ENCODE results near the gene LIN54.
"Not testable (repeated sequence)": the region's sequence is repeated elsewhere in the genome, so short reads cannot be mapped to it uniquely, and the experiment has no call there.

The LIN54 gene

GRCh38 chr4:83010522-83011318 is at the start of gene LIN54:
Gene LIN54 (minus strand): TSS chr4:83010823. CDS start chr4:82984844, 25,979 bp downstream.
- DNase-seq, result peak; percentile 73

GRCh38 chr4:83054928-83055327 is 44.3 kb upstream of the LIN54 start:
- peak; percentile 17 for DNase-seq

GRCh38 chr4:83048781-83049180 is 38.2 kb upstream of the LIN54 start:
- DNase-seq, result not testable (repeated sequence)

- no peak for DNase-seq
Measured at GRCh38 chr4:83046693-83047473, 36.3 kb upstream of the LIN54 start.

GRCh38 chr4:83043801-83044407 is 33.3 kb upstream of the LIN54 start:
- DNase-seq, result peak; percentile 63

- DNase-seq, result not testable (repeated sequence)
Measured at GRCh38 chr4:83043157-83043556, 32.5 kb upstream of the LIN54 start.

- DNase-seq, result no peak
Measured at GRCh38 chr4:83040269-83040668, 29.6 kb upstream of the LIN54 start.

- no peak for DNase-seq
Measured at GRCh38 chr4:83036991-83037665, 26.5 kb upstream of the LIN54 start.

GRCh38 chr4:83034630-83035494 is 24.2 kb upstream of the LIN54 start, which contains the start of gene COPS4:
Gene COPS4 (plus strand): TSS chr4:83035183. CDS start chr4:83035225, 42 bp downstream.
- DNase-seq, result peak; percentile 100

GRCh38 chr4:83029688-83030087 is 19.1 kb upstream of the LIN54 start:
- DNase-seq, result no peak

GRCh38 chr4:83028976-83029375 is 18.4 kb upstream of the LIN54 start:
- no peak for DNase-seq

- no peak for DNase-seq
Measured at GRCh38 chr4:83025563-83025962, 14.9 kb upstream of the LIN54 start.

- DNase-seq, result no peak
Measured at GRCh38 chr4:83024233-83024632, 13.6 kb upstream of the LIN54 start.

GRCh38 chr4:83023599-83023998 is 13.0 kb upstream of the LIN54 start:
- DNase-seq, result not testable (repeated sequence)

GRCh38 chr4:83022724-83023450 is 12.3 kb upstream of the LIN54 start:
- DNase-seq, result peak; percentile 65

GRCh38 chr4:83019794-83020494 is 9.3 kb upstream of the LIN54 start:
- DNase-seq, result no peak

- DNase-seq, result no peak
Measured at GRCh38 chr4:83013902-83014301, 3.3 kb upstream of the LIN54 start.

- no peak for DNase-seq
Measured at GRCh38 chr4:83013420-83013867, 2.8 kb upstream of the LIN54 start.

GRCh38 chr4:83012687-83013419 is 2.2 kb upstream of the LIN54 start:
- DNase-seq, result peak; percentile 99
